Neuronal stem cell (in vitro differentiated cells): ENCODE data around the gene SPPL3.

Experiments
- DNase-seq: peaks from one replicate; pipeline ENCODE4 v3.0.0-alpha.2; 2013; ENCODE audit warnings: low spot score
- H2AFZ ChIP-seq: one replicate; pipeline ENCODE4 v1.6.1; 2013; ENCODE audit warnings: mild to moderate bottlenecking, low read length, inconsistent platforms
- H2AK5ac ChIP-seq: 2 replicates; pipeline ENCODE4 v1.6.1; 2013; ENCODE audit warnings: low read depth, mild to moderate bottlenecking, inconsistent platforms, low read length, moderate library complexity, mixed read lengths
- H2BK120ac ChIP-seq: 2 replicates; pipeline ENCODE4 v1.6.1; 2013; ENCODE audit warnings: low read depth, mild to moderate bottlenecking, inconsistent platforms, low read length, moderate library complexity, mixed read lengths
- H2BK12ac ChIP-seq: one replicate; pipeline ENCODE4 v1.6.1; 2013; ENCODE audit warnings: low read length, inconsistent platforms
- H2BK15ac ChIP-seq: 2 replicates; pipeline ENCODE4 v1.6.1; 2013; ENCODE audit warnings: mild to moderate bottlenecking, low read length, inconsistent platforms, mixed read lengths
- H2BK5ac ChIP-seq: one replicate; pipeline ENCODE4 v1.6.1; 2013; ENCODE audit warnings: inconsistent platforms, mild to moderate bottlenecking, low read length, moderate library complexity
- H3K14ac ChIP-seq: one replicate; pipeline ENCODE4 v1.6.1; 2013; ENCODE audit warnings: low read length, inconsistent platforms
- H3K18ac ChIP-seq: 2 replicates; pipeline ENCODE4 v1.6.1; 2013; ENCODE audit warnings: low read length, inconsistent platforms
- H3K23ac ChIP-seq: 2 replicates; pipeline ENCODE4 v1.6.1; 2013; ENCODE audit warnings: low read depth, mild to moderate bottlenecking, mixed read lengths, low read length, inconsistent platforms; ENCODE audit not compliant: poor library complexity
- H3K27ac ChIP-seq: replicated peaks from 3 replicates; pipeline ENCODE4 v1.5.1; 2013; ENCODE audit warnings: low read length, inconsistent platforms
- H3K27me3 ChIP-seq, 3 experiments: 2 replicates each; pipeline ENCODE4 v1.6.1; 2013; ENCODE audit warnings: low read length in 3 of 3, mild to moderate bottlenecking in 2 of 3, inconsistent platforms in 1 of 3, low read depth in 1 of 3, mixed read lengths in 1 of 3, moderate library complexity in 1 of 3; ENCODE audit not compliant: control insufficient read depth in 3 of 3, insufficient read depth in 3 of 3
- H3K36me3 ChIP-seq, 2 donors: replicated peaks in 1 of 2; 2 replicates each; pipeline ENCODE4 v1.6.1; 2013; ENCODE audit warnings: low read length in 2 of 2; ENCODE audit not compliant: control insufficient read depth in 2 of 2, insufficient read depth in 2 of 2
- H3K4ac ChIP-seq: 2 replicates; pipeline ENCODE4 v1.6.1; 2013; ENCODE audit warnings: inconsistent platforms, mild to moderate bottlenecking, low read length, moderate library complexity
- H3K4me1 ChIP-seq, 2 donors: 1 replicate in 1 of 2; 2 replicates in 1 of 2; pipeline ENCODE4 v1.6.1; 2013; ENCODE audit warnings: low read length in 2 of 2, low read depth in 1 of 2; ENCODE audit not compliant: control insufficient read depth in 2 of 2, insufficient read depth in 1 of 2
- H3K4me2 ChIP-seq: one replicate; pipeline ENCODE4 v1.6.1; 2013; ENCODE audit warnings: mild to moderate bottlenecking, low read length, inconsistent platforms; ENCODE audit not compliant: insufficient read depth, poor library complexity, severe bottlenecking
- H3K4me3 ChIP-seq, 2 donors: 2 replicates each; pipeline ENCODE4 v1.5.1; 2013; ENCODE audit warnings: low read length in 2 of 2, mild to moderate bottlenecking in 2 of 2, inconsistent platforms in 1 of 2, moderate library complexity in 1 of 2
- H3K79me1 ChIP-seq: one replicate; pipeline ENCODE4 v1.6.1; 2013; ENCODE audit warnings: low read depth, mild to moderate bottlenecking, inconsistent platforms, low read length, moderate library complexity
- H3K9ac ChIP-seq: one replicate; pipeline ENCODE4 v1.6.1; 2013; ENCODE audit warnings: mild to moderate bottlenecking, low read depth, low read length, inconsistent platforms; ENCODE audit not compliant: poor library complexity
- H3K9me3 ChIP-seq, 2 donors: replicated peaks in 1 of 2; 2 replicates each; pipeline versions ENCODE3 to v1.6.1; 2013; ENCODE audit warnings: low read length in 2 of 2, mild to moderate bottlenecking in 2 of 2, inconsistent platforms in 1 of 2, low read depth in 1 of 2, mixed read lengths in 1 of 2, moderate library complexity in 1 of 2; ENCODE audit not compliant: control insufficient read depth in 2 of 2, insufficient read depth in 1 of 2
- H4K8ac ChIP-seq: one replicate; pipeline ENCODE4 v1.6.1; 2013; ENCODE audit warnings: low read depth, mild to moderate bottlenecking, inconsistent platforms, low read length, moderate library complexity
- H4K91ac ChIP-seq: one replicate; pipeline ENCODE4 v1.6.1; 2013; ENCODE audit warnings: low read length, low read depth, mild to moderate bottlenecking, inconsistent platforms; ENCODE audit not compliant: poor library complexity
- WGBS, 2 donors: extraction: QIAGEN DNeasy Blood & Tissue Kit; methylation state at CpG; one replicate each; pipeline ENCODE4 v1.1.7; 2013; ENCODE audit warnings: missing lambda C conversion rate in 2 of 2, mixed read lengths in 1 of 2; ENCODE audit not compliant: insufficient read length in 2 of 2, insufficient replicate concordance in 1 of 2; ENCODE audit errors: extremely low coverage in 2 of 2; 5-methylcytosine and 5-hydroxymethylcytosine counted together

Gene SPPL3

DNA sequence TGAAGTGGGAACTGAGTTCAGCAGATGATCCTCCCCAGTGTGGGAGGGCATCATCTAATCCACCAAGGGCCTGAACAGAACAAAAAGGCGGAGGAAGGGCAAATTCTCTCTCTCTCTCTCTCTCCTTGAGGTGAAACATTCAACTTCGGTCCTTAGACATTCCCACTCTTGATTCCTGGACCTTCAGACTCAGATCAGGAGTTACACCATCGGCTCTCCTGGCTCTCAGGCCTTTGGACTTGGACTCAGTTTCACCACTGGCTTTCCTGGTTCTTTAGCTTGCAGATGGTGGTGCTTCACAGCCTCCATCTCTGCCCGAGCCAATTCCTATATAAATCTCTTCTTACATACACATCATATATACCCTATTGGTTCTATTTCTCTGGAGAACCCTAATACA, 73.2 kb downstream of the SPPL3 start:
- Histone ChIP-seq H3K27me3 (no peaks in the 10 kb centered on the region), H3K79me1 (peaks cover 2% of the 10 kb centered on the region), H4K8ac (no peak overlapping the region), H3K14ac (no peak overlapping the region), H3K27ac (no peak overlapping the region), H3K4me1 (peaks cover 4 to 6% of the 10 kb centered on the region in 2 donors), H2BK120ac (no peak overlapping the region), H3K9ac (no peak overlapping the region), H3K4me3 (no peak overlapping the region), H3K36me3 (peaks cover 0 to 2% of the 10 kb centered on the region in 2 donors), H4K91ac (no peak overlapping the region), H2AFZ (no peak overlapping the region), H3K18ac (no peak overlapping the region), H3K4me2 (no peak overlapping the region), H3K9me3 (no peaks in the 10 kb centered on the region), H3K23ac (no peak overlapping the region), H2BK15ac (no peak overlapping the region), H2BK12ac (no peak overlapping the region), H2AK5ac (no peak overlapping the region), H2BK5ac (no peak overlapping the region), H3K4ac (no peak overlapping the region)
- no CpG with 5 or more reads among the region's 4 CpGs for WGBS, 2 donors
- no peak for DNase-seq

- Histone ChIP-seq H3K4me3 (no peak overlapping the region), H2BK12ac (no peak overlapping the region), H2AK5ac (no peak overlapping the region), H4K8ac (no peak overlapping the region), H3K18ac (no peak overlapping the region), H3K9me3 (no peaks in the 10 kb centered on the region), H3K14ac (no peak overlapping the region), H2BK5ac (no peak overlapping the region), H3K4me1 (peaks cover 5% of the 10 kb centered on the region in 2 donors), H3K27ac (no peak overlapping the region), H3K27me3 (no peaks in the 10 kb centered on the region), H3K4ac (no peak overlapping the region), H3K4me2 (no peak overlapping the region), H4K91ac (no peak overlapping the region), H3K36me3 (peaks cover 0 to 2% of the 10 kb centered on the region in 2 donors), H3K9ac (no peak overlapping the region), H2BK120ac (no peak overlapping the region), H3K79me1 (peaks cover 2% of the 10 kb centered on the region), H2BK15ac (no peak overlapping the region), H2AFZ (no peak overlapping the region), H3K23ac (no peak overlapping the region)
- no CpG with 5 or more reads among the region's 3 CpGs for WGBS, 2 donors
- DNase-seq, result no peak
Observed at GRCh38 chr12:120830052-120830940, 73.9 kb downstream of the SPPL3 start.

DNA sequence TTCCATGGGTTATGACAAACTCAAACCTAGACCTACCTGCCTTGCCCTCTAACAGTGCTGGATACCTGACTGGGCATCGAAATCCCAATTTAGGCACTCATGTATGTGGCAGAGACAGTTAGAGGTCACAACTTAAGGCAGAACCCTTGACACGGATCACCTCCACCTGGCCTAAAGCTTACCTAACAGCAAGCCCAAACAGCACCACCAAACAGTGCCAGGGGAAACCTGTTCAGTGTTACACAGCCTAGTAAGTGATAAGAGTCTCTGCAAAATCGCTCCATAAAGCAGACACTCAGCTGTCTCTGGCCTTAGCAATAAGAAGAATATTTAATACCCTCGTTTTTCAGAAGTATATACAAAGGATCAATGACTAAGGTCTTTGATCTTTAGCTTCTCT, 77.8 kb downstream of the SPPL3 start:
- Histone ChIP-seq H4K8ac (no peak overlapping the region), H3K9me3 (no peaks in the 10 kb centered on the region), H3K4me3 (no peak overlapping the region), H3K9ac (no peak overlapping the region), H3K4me1 (peaks cover 11 to 13% of the 10 kb centered on the region in 2 donors), H3K79me1 (peaks cover 2% of the 10 kb centered on the region), H2AFZ (no peak overlapping the region), H3K14ac (no peak overlapping the region), H2BK120ac (no peak overlapping the region), H3K4me2 (no peak overlapping the region), H4K91ac (no peak overlapping the region), H2BK5ac (no peak overlapping the region), H2AK5ac (no peak overlapping the region), H3K4ac (no peak overlapping the region), H3K27ac (no peak overlapping the region), H2BK12ac (no peak overlapping the region), H3K36me3 (peaks cover 0 to 2% of the 10 kb centered on the region in 2 donors), H3K23ac (no peak overlapping the region), H2BK15ac (no peak overlapping the region), H3K18ac (no peak overlapping the region), H3K27me3 (no peaks in the 10 kb centered on the region)
- WGBS, 2 donors, result no CpG with 5 or more reads among the region's 4 CpGs
- DNase-seq, result no peak

DNA sequence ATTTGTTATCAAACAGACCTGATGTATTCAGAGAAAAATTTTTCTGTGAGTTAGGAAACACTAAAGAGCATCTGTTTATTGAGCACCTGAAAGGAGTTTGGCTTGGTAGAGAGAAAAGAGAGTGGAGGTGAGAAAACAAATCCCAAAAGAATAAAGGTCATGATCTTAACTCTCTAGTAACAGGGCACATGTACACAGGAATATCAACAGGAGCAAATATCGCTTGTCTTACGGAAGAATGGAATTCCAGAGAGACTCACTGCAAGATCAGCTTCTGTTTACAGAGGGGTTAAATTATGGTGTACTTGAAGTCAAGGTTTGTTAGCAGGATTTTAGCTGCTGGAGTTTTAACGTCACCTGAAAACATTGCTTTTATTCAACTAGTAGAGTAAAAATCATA, 78.8 kb downstream of the SPPL3 start:
- Histone ChIP-seq H2BK15ac (no peak overlapping the region), H3K18ac (no peak overlapping the region), H2AFZ (no peak overlapping the region), H3K9ac (no peak overlapping the region), H3K23ac (no peak overlapping the region), H2BK120ac (no peak overlapping the region), H3K27me3 (no peaks in the 10 kb centered on the region), H3K79me1 (peaks cover 2% of the 10 kb centered on the region), H3K27ac (no peak overlapping the region), H2AK5ac (no peak overlapping the region), H3K36me3 (peaks cover 0 to 2% of the 10 kb centered on the region in 2 donors), H3K4me2 (no peak overlapping the region), H2BK5ac (no peak overlapping the region), H3K9me3 (no peaks in the 10 kb centered on the region), H3K4ac (no peak overlapping the region), H3K4me3 (no peak overlapping the region), H4K91ac (no peak overlapping the region), H4K8ac (no peak overlapping the region), H3K4me1 (peaks cover 8 to 13% of the 10 kb centered on the region in 2 donors), H2BK12ac (no peak overlapping the region), H3K14ac (no peak overlapping the region)
- no peak for DNase-seq
- WGBS, 2 donors, result no CpG with 5 or more reads among the region's 3 CpGs
